Naive thymus-derived CD4-positive, alpha-beta T cell (primary cell): Measurements from ENCODE around the gene GTF2H3. TPM values are rescaled to one million over a fixed set of nuclear protein-coding genes. Genes with fewer than 3 reads are reported as not detected.

Experiments used
- ATAC-seq: fragments of 150-1000 bp; cut with Tn5 transposase; 2 replicates; pipeline ENCODE4 v1.10.0; 2021; ENCODE audit warnings: mild to moderate bottlenecking, moderate library complexity
- CTCF ChIA-PET: fragments of 350-600 bp; sonication (Branson Sonifier 250); formaldehyde crosslinking; loops from one replicate; lab custom pipeline; 2021; ENCODE audit warnings: antibody characterized with exemption; lab: Charles Lee
- POLR2A ChIA-PET: fragments of 350-600 bp; sonication (Branson Sonifier 250); formaldehyde crosslinking; loops from one replicate; lab custom pipeline; 2021; ENCODE audit warnings: antibody characterized with exemption, inconsistent platforms; lab: Charles Lee
- DNase-seq, 9 donors: peaks; one replicate each; pipeline versions ENCODE4 v3.0.0 to v3.0.0-alpha.2; 2020 to 2022; ENCODE audit warnings: mixed read lengths in 1 of 9
- H3K27ac ChIP-seq: one replicate; pipeline ENCODE4 v1.7.0; 2013; ENCODE audit warnings: mild to moderate bottlenecking, low read depth, low read length, moderate library complexity
- H3K27me3 ChIP-seq, 2 donors: one replicate each; pipeline ENCODE4 v1.7.0; 2013; ENCODE audit warnings: low read length in 2 of 2, mild to moderate bottlenecking in 2 of 2, moderate library complexity in 2 of 2; ENCODE audit not compliant: control insufficient read depth in 2 of 2, insufficient read depth in 2 of 2
- H3K36me3 ChIP-seq, 3 experiments: 1 replicate in 2 of 3; 2 replicates in 1 of 3; pipeline ENCODE4 v1.7.0; 2013; ENCODE audit warnings: low read length in 3 of 3, mild to moderate bottlenecking in 3 of 3, moderate library complexity in 1 of 3; ENCODE audit not compliant: insufficient read depth in 3 of 3, control insufficient read depth in 2 of 3
- H3K4me1 ChIP-seq, 2 donors: one replicate each; pipeline ENCODE4 v1.7.0; 2013; ENCODE audit warnings: low read length in 2 of 2, mild to moderate bottlenecking in 2 of 2, moderate library complexity in 1 of 2; ENCODE audit not compliant: control insufficient read depth in 2 of 2, insufficient read depth in 2 of 2
- H3K4me3 ChIP-seq: 2 replicates; pipeline ENCODE4 v1.7.0; 2013; ENCODE audit warnings: mild to moderate bottlenecking, low read length
- H3K9me3 ChIP-seq, 3 experiments: 1 replicate in 2 of 3; 2 replicates in 1 of 3; pipeline ENCODE4 v1.7.0; 2013; ENCODE audit warnings: low read length in 3 of 3; ENCODE audit not compliant: control insufficient read depth in 2 of 3
- H3K27ac Mint-ChIP-seq, 9 donors: one replicate each; pipeline ENCODE4 v1.8.0; 2020 to 2022; ENCODE audit warnings: mixed read lengths in 9 of 9, mild to moderate bottlenecking in 8 of 9, moderate library complexity in 5 of 9, inconsistent platforms in 2 of 9
- H3K27me3 Mint-ChIP-seq, 5 donors: one replicate each; pipeline ENCODE4 v1.8.0; 2021 to 2022; ENCODE audit warnings: mixed read lengths in 5 of 5, mild to moderate bottlenecking in 1 of 5
- H3K36me3 Mint-ChIP-seq, 5 donors: one replicate each; pipeline ENCODE4 v1.8.0; 2020 to 2022; ENCODE audit warnings: mixed read lengths in 5 of 5, mild to moderate bottlenecking in 3 of 5, inconsistent platforms in 1 of 5
- H3K4me1 Mint-ChIP-seq, 7 donors: one replicate each; pipeline ENCODE4 v1.8.0; 2020 to 2022; ENCODE audit warnings: mixed read lengths in 7 of 7, mild to moderate bottlenecking in 3 of 7, inconsistent platforms in 1 of 7
- H3K4me3 Mint-ChIP-seq, 10 donors: one replicate each; pipeline ENCODE4 v1.8.0; 2020 to 2022; ENCODE audit warnings: mild to moderate bottlenecking in 10 of 10, mixed read lengths in 10 of 10, moderate library complexity in 6 of 10, inconsistent platforms in 2 of 10
- H3K9me3 Mint-ChIP-seq, 11 donors: one replicate each; pipeline ENCODE4 v1.8.0; 2020 to 2022; ENCODE audit warnings: mixed read lengths in 11 of 11, mild to moderate bottlenecking in 4 of 11, inconsistent platforms in 1 of 11, moderate library complexity in 1 of 11
- intact Hi-C, 2 donors: fragments of 100-400 bp; cut with micrococcal nuclease; formaldehyde crosslinking; loops; one replicate each; pipeline ENCODE4 v1.15.1; 2023
- polyA plus RNA-seq, 2 donors: library from polyadenylated mRNA; unstranded; fragments of 300-500 nt; fragmentation: Illumina TruSeq; gene quantifications; one replicate each; pipeline ENCODE4 v1.2.3, GENCODE V29; 2021
- total RNA-seq, 6 experiments: library from RNA in 5 of 6; stranded (reverse) in 5 of 6; gene quantifications; 1 replicate in 5 of 6; 2 replicates in 1 of 6; pipeline ENCODE4 v1.2.3 and lab custom pipeline; 2021 to 2026

GTF2H3 gene
- total and polyA plus RNA-seq, 7 experiments from 2014 or later = 21.4 to 47.2 (median 32.2) TPM

DNA sequence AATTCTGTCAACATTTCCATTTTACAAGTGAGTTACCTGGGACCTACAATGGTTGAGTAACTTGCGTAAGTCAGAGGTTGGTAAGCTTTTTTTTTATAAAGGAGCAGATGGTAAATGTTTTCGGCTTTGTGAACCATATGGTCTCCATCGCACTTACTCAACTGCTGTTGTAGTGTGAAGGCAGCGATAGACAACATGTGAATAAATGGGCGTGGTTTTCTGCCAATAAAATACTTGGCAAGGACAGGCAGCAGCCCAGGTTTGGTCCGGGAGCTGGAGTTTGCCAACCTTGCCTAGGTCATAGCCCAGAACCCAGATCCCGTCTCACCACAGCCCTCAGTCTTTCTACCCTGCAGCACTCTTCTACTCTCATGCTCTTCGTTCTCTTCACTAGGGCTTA, 25.4 kb upstream of the GTF2H3 start:
- Mint-ChIP-seq H3K27me3 (no peaks in the 10 kb centered on the region), H3K36me3 (peaks cover 11 to 47% (median 22%) of the 10 kb centered on the region in 5 donors), H3K27ac (no peak overlapping the region), H3K4me1 (peaks cover 1 to 33% (median 15%) of the 10 kb centered on the region in 7 donors), H3K4me3 (no peak overlapping the region), H3K9me3 (no peaks in the 10 kb centered on the region)
- no peak for DNase-seq
- H3K27ac ChIP-seq = no peak overlapping the region
- ChIA-PET POLR2A (no interaction called here), CTCF (no interaction called here)
- H3K4me3 ChIP-seq = no peak overlapping the region
- no peaks in the 10 kb centered on the region for H3K4me1 ChIP-seq
- ATAC-seq = no peak
- H3K36me3 ChIP-seq = peaks cover 22 to 82% (median 29%) of the 10 kb centered on the region in 3 experiments
- no peaks in the 10 kb centered on the region for H3K27me3 ChIP-seq
- no peaks in the 10 kb centered on the region for H3K9me3 ChIP-seq
- intact Hi-C loops = no loop called here

DNA sequence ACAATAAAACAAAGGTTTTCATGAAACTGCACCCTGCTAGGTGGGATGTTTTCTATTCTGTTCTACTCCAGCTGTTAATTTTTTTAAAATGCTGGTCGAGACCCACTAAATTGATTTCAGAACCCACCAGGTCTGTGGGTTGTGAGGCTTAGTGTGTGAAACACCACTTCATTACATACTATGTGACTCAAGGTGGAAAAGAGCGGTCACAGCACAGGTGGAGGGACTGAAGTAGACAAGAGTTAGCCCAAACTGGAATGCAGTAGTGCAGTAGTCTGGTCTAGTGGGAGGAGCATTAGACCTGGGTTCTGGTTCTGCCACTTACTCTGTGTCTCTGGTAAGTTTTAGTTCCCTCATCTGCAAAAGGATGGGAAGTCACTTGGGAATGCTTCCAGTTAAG, 19.5 kb upstream of the GTF2H3 start:
- Mint-ChIP-seq H3K4me3 (no peak overlapping the region), H3K27me3 (no peaks in the 10 kb centered on the region), H3K27ac (peak overlapping the region in 1 of 9 donors; percentile 36), H3K36me3 (peaks cover 12 to 55% (median 25%) of the 10 kb centered on the region in 5 donors), H3K9me3 (no peaks in the 10 kb centered on the region), H3K4me1 (peaks cover 0 to 10% (median 4%) of the 10 kb centered on the region in 7 donors)
- ChIA-PET POLR2A (interaction anchor here (0.6 kb wide), 1 partner anchor 372 kb away, joined by 3 read pairs; no protein-coding TSS in a partner anchor), CTCF (interaction anchor here (1.5 kb wide), 1 partner anchor 7 kb away, joined by 6 read pairs; no protein-coding TSS in a partner anchor)
- Histone ChIP-seq H3K9me3 (no peaks in the 10 kb centered on the region), H3K36me3 (peaks cover 36 to 85% (median 40%) of the 10 kb centered on the region in 3 experiments), H3K27me3 (no peaks in the 10 kb centered on the region), H3K4me1 (peaks cover 0 to 4% of the 10 kb centered on the region in 2 donors), H3K4me3 (no peak overlapping the region), H3K27ac (no peak overlapping the region)
- ATAC-seq = no peak
- intact Hi-C loops = no loop called here
- no peak for DNase-seq

DNA sequence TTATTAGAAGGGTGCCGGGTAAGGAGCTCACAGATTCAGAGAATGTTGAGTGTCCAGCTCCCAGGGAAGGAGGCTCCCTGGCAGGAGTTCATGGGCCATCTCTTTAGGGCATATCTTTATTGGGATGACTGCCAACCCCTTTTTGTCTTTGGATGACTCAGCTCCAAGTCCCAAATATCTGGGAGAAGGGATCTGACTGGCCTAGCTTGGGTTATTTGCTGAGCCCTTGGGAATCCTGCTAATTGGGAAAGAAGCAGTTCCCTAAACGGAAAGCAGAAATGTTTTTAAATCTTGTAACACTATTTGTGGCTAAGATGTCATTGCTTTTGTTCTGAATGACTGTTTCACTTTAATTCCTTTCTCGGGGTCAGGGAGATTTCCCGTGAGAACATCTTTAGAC, 19.1 kb upstream of the GTF2H3 start:
- Histone ChIP-seq H3K36me3 (peaks cover 36 to 84% (median 36%) of the 10 kb centered on the region in 3 experiments), H3K4me3 (no peak overlapping the region), H3K27me3 (no peaks in the 10 kb centered on the region), H3K27ac (no peak overlapping the region), H3K4me1 (peaks cover 0 to 4% of the 10 kb centered on the region in 2 donors), H3K9me3 (no peaks in the 10 kb centered on the region)
- POLR2A ChIA-PET = interaction anchor here (0.6 kb wide), 1 partner anchor 372 kb away, joined by 3 read pairs; no protein-coding TSS in a partner anchor
- Mint-ChIP-seq H3K36me3 (peaks cover 12 to 55% (median 29%) of the 10 kb centered on the region in 5 donors), H3K9me3 (no peaks in the 10 kb centered on the region), H3K27me3 (no peaks in the 10 kb centered on the region), H3K4me1 (peaks cover 0 to 10% (median 4%) of the 10 kb centered on the region in 7 donors), H3K27ac (peak overlapping the region in 1 of 9 donors; percentile 36), H3K4me3 (no peak overlapping the region)
- ATAC-seq (no peak), DNase-seq (no peak)
- intact Hi-C loops = no loop called here
- CTCF ChIA-PET = no interaction called here

DNA sequence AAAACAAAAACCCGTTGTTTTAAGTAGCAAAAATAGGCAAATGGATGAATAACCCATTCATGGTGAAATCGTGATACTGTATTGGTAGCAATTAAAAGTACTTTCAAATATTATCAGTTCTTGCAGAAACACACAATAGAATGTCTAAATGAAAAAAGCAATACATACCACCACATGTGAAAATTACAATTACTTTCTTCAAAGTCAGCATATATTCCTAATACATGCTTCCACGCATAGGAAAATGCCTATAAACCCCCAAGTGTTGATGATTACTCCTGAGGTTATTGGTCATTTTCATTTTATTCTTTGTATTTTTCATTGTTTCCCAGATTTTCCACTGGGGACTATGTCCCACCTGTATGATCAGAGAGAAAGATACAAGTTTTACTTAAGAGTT, 16.5 kb upstream of the GTF2H3 start:
- H3K9me3 Mint-ChIP-seq = no peaks in the 10 kb centered on the region
- no peak for DNase-seq
- Histone ChIP-seq H3K4me1 (peaks cover 0 to 4% of the 10 kb centered on the region in 2 donors), H3K27ac (no peak overlapping the region), H3K9me3 (no peaks in the 10 kb centered on the region), H3K27me3 (no peaks in the 10 kb centered on the region), H3K4me3 (no peak overlapping the region), H3K36me3 (peaks cover 33 to 84% (median 37%) of the 10 kb centered on the region in 3 experiments)
- H3K36me3 Mint-ChIP-seq = peaks cover 7 to 56% (median 30%) of the 10 kb centered on the region in 5 donors
- no peak for ATAC-seq
- H3K27me3 Mint-ChIP-seq = no peaks in the 10 kb centered on the region
- H3K4me1 Mint-ChIP-seq = peaks cover 0 to 5% (median 3%) of the 10 kb centered on the region in 7 donors
- CTCF ChIA-PET = interaction anchor here (1.1 kb wide), 1 partner anchor 15 kb away, joined by 3 read pairs; the partner anchor contains the start of gene DDX55
- H3K27ac Mint-ChIP-seq = peak overlapping the region in 1 of 9 donors; percentile 47
- POLR2A ChIA-PET = no interaction called here
- intact Hi-C loops = loop anchor here in 1 of 2 donors (5.0 kb wide), 1 partner anchor 35 kb away; the partner anchor contains the start of gene TMED2
- no peak overlapping the region for H3K4me3 Mint-ChIP-seq

DNA sequence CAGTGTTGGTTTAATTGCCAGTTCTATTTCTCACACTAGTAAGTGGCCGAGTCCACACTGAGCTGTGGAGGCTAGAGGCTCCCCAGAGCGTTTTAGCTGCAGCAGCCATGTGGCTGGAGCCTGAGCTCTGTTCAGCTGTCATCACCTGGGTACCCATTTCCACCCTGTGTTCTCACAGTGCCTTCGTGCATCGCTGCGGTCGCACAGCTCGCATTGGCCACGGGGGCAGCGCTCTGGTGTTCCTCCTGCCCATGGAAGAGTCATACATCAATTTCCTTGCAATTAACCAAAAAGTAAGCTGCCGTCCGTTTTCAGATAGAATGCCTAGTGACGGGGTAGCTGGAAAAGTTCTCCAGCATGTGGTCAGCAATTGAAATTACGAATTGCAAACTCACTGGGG, 16.0 kb upstream of the GTF2H3 start:
- intact Hi-C loops = loop anchor here in 1 of 2 donors (5.0 kb wide), 1 partner anchor 35 kb away; the partner anchor contains the start of gene TMED2
- no peaks in the 10 kb centered on the region for H3K9me3 ChIP-seq
- H3K27me3 Mint-ChIP-seq = no peaks in the 10 kb centered on the region
- peaks cover 0 to 5% (median 3%) of the 10 kb centered on the region in 7 donors for H3K4me1 Mint-ChIP-seq
- H3K36me3 ChIP-seq = peaks cover 33 to 84% (median 34%) of the 10 kb centered on the region in 3 experiments
- H3K4me3 Mint-ChIP-seq = no peak overlapping the region
- no peak overlapping the region for H3K27ac ChIP-seq
- peak overlapping the region in 1 of 9 donors; percentile 47 for H3K27ac Mint-ChIP-seq
- H3K4me3 ChIP-seq = no peak overlapping the region
- POLR2A ChIA-PET = interaction anchor here (1.6 kb wide), 1 partner anchor 15 kb away, joined by 7 read pairs; the partner anchor contains the start of gene DDX55
- no peaks in the 10 kb centered on the region for H3K9me3 Mint-ChIP-seq
- peaks cover 0 to 4% of the 10 kb centered on the region in 2 donors for H3K4me1 ChIP-seq
- no peak for DNase-seq
- CTCF ChIA-PET = interaction anchor here (0.7 to 1.1 kb wide), 2 partner anchors 15 to 182 kb away, joined by 3 read pairs; partner anchors contain the start of gene DDX55
- no peak for ATAC-seq
- H3K36me3 Mint-ChIP-seq = peaks cover 7 to 55% (median 30%) of the 10 kb centered on the region in 5 donors
- no peaks in the 10 kb centered on the region for H3K27me3 ChIP-seq

DNA sequence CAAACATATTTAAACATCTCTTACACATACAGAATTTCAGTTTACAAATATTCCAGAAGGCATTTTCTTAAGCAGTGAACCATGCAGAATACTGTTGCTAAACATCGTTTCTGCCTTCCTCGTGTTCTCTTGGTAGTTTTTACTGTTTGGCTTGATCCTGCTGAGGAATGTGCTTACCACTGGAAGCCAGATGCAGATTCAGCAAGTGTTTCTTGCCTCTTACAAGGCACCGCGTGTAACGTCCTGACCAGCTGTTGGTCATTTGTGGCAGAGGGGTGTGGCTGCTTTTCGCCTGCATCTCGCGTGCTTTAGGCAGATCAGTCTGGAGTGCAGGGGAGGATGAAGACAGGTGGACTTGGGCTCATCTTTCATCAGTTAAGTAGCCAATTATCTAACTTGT, 12.5 kb upstream of the GTF2H3 start:
- H3K4me3 Mint-ChIP-seq = no peak overlapping the region
- no peaks in the 10 kb centered on the region for H3K27me3 Mint-ChIP-seq
- Histone ChIP-seq H3K9me3 (no peaks in the 10 kb centered on the region), H3K4me3 (no peak overlapping the region), H3K4me1 (peaks cover 0 to 4% of the 10 kb centered on the region in 2 donors), H3K27me3 (no peaks in the 10 kb centered on the region), H3K27ac (no peak overlapping the region), H3K36me3 (peaks cover 16 to 71% (median 32%) of the 10 kb centered on the region in 3 experiments)
- peaks cover 0 to 5% (median 3%) of the 10 kb centered on the region in 7 donors for H3K4me1 Mint-ChIP-seq
- no peaks in the 10 kb centered on the region for H3K9me3 Mint-ChIP-seq
- peak overlapping the region in 3 of 9 donors; percentile 28 to 59 (median 49) for H3K27ac Mint-ChIP-seq
- CTCF ChIA-PET = interaction anchor here (1.1 kb wide), 1 partner anchor 8 kb away, joined by 6 read pairs; no protein-coding TSS in a partner anchor
- POLR2A ChIA-PET = interaction anchor here (0.9 to 1.3 kb wide), 2 partner anchors 16 to 388 kb away, joined by 3 to 5 read pairs; partner anchors contain the start of genes MPHOSPH9 and MTRFR
- DNase-seq = no peak
- intact Hi-C loops = no loop called here
- no peak for ATAC-seq
- H3K36me3 Mint-ChIP-seq = peaks cover 0 to 51% (median 29%) of the 10 kb centered on the region in 5 donors
